Fibroblast of mammary gland (primary cell): ENCODE data around the gene CCT6B.
"Not testable (repeated sequence)": the region's sequence is repeated elsewhere in the genome, so short reads cannot be mapped to it uniquely, and the experiment has no call there.

Experiments
- DNase-seq: peaks from one replicate; pipeline ENCODE4 v3.0.0-alpha.2; 2010; ENCODE audit warnings: low read depth
- H3K4me3 ChIP-seq: 2 replicates; pipeline ENCODE4 v1.5.1; 2011; ENCODE audit warnings: low read depth, mild to moderate bottlenecking, low read length, moderate library complexity; ENCODE audit not compliant: control insufficient read depth
- TF ChIP-seq, protein P1 (sequence below): conservative IDR thresholded peaks from 2 replicates; pipeline ENCODE4 v1.5.1; 2011; ENCODE audit warnings: low read depth, low read length, inconsistent platforms; ENCODE audit not compliant: control insufficient read depth, insufficient read depth

The CCT6B gene

DNA sequence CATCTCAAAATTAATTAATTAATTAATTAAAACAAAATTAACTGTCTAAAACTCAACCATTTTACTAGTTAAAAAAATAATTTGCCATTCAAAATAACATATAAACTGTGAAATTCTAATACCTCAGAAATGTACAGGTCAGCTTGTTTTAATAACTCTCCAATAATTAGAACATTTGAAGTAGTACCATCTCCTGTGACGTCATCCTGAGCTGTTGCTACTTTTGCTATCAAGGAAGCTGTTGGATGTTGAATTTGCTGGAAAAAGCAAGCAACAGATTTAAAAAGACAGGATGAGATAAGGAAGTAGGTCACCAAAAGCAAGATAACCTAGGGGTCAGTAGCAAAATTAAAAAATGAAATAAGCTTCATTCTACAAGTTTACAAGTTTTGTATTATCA is 2.8 kb downstream of the CCT6B start:
- H3K4me3 ChIP-seq, result no peak overlapping the region
- TF ChIP-seq, protein P1, sequence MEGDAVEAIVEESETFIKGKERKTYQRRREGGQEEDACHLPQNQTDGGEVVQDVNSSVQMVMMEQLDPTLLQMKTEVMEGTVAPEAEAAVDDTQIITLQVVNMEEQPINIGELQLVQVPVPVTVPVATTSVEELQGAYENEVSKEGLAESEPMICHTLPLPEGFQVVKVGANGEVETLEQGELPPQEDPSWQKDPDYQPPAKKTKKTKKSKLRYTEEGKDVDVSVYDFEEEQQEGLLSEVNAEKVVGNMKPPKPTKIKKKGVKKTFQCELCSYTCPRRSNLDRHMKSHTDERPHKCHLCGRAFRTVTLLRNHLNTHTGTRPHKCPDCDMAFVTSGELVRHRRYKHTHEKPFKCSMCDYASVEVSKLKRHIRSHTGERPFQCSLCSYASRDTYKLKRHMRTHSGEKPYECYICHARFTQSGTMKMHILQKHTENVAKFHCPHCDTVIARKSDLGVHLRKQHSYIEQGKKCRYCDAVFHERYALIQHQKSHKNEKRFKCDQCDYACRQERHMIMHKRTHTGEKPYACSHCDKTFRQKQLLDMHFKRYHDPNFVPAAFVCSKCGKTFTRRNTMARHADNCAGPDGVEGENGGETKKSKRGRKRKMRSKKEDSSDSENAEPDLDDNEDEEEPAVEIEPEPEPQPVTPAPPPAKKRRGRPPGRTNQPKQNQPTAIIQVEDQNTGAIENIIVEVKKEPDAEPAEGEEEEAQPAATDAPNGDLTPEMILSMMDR, result no peak
- no peak for DNase-seq

DNA sequence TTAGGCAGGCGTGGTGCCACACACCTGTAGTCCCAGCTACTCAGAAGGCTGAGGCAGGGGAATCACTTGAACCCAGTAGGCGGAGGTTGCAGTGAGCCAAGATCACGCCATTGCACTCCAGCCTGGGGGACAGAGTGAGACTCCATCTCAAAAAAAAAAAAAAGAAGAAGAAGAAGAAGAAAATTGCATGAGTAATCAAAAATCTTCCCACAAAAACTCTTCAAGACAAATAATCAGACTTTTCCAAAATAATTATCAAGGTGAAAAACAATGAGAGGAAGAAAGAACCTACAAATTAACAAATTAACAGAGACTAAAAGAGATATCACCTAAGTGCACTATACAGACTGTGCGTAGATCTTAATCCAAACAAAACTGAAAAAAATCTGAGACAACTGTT is 10.5 kb downstream of the CCT6B start:
- DNase-seq, H3K4me3 ChIP-seq: not testable (repeated sequence)

DNA sequence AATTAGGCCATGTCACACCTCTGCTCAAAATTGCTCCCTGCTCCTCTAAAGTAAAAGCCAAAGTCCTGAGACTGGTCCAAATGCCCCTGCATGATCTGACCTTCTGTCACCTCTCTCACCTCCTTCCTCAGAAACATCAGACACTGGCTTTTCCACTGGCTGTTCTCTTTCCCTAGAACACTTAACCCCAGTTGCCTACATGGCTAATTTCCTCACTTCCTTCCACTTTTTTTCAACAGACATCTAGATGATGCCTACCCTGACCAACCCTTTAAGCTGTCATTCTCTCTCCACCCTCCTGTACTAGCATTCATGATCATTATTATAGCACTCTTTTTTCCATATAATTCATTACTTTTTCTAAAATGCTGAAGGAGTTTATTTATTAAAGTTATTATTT is 31.0 kb downstream of the CCT6B start:
- no peak overlapping the region for H3K4me3 ChIP-seq
- no peak for DNase-seq
- TF ChIP-seq, protein P1, result no peak

DNA sequence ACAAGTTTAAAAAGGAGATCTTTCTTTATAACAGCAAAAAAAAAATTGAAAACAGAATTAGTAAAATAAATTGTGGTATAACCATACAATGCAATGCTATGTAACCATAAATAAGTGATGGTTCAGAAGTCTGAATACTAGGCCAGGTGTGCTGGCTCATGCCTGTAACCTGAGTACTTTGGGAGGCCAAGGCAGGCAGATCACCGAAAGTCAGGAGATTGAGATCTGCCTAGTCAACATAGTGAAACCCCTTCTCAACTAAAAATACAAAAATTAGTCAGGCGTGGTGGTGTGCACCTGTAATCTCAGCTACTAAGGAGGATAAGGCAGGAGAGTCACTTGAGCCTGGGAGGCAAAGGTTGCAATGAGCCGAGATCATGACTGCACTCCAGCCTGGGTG is 34.6 kb downstream of the CCT6B start:
- TF ChIP-seq, protein P1, result no peak
- no peak overlapping the region for H3K4me3 ChIP-seq
- no peak for DNase-seq

DNA sequence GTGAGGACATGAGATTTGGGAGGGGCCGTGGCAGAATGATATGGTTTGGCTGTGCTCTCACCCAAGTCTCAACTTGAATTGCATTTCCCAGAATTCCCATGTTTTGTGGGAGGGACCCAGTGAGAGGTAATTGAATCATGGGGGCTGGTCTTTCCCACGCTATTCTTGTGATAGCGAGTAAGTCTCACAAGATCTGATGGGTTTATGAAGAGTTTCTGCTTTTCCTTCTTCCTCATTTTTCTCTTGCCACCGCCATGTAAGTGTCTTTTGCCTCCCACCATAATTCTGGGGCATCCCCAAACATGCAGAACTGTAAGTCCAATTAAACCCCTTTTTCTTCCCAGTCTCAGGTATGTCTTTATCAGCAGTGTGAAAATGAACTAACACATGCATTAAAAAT is 40.6 kb downstream of the CCT6B start:
- TF ChIP-seq, protein P1, result no peak
- DNase-seq, result no peak
- H3K4me3 ChIP-seq, result no peak overlapping the region

DNA sequence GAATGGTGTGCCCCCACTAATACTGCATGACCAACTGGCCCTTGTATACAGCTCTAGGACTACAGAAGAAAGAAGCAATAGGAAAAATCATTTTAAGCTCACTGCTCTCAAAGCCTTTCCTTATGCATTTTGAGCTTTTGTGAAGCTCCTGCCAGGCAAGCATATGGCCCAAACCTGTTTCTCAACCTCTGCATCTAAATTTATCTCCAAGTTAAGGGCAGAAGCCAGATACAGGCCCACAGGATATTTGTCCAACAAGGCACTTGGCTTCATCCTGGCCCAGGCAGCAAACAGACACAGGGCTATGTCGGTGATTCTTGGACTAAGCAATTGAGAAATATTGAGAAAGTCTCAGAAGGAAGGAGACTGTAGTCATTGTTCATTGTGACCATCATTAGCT is 43.9 kb downstream of the CCT6B start:
- no peak for DNase-seq
- TF ChIP-seq, protein P1, result no peak
- no peak overlapping the region for H3K4me3 ChIP-seq

DNA sequence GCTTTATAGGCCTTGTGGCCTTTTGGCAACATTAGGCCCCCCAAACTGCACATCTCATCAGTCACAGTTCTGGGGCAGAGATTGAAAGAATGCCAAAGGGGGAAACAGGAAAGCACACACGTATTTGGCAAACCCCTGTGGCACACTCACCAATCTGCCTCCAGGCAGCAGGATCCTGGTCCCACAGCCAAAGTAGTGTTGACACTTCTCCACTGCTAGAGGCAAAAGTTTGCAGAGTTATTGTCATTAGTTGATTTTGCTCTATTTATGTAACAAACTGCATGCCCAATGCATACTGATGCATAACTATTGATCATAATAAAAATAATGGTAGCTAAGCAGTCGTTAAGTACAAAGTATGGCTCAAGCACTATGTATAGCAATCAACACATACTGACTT is 45.1 kb downstream of the CCT6B start:
- TF ChIP-seq, protein P1, result no peak
- H3K4me3 ChIP-seq, result no peak overlapping the region
- no peak for DNase-seq

DNA sequence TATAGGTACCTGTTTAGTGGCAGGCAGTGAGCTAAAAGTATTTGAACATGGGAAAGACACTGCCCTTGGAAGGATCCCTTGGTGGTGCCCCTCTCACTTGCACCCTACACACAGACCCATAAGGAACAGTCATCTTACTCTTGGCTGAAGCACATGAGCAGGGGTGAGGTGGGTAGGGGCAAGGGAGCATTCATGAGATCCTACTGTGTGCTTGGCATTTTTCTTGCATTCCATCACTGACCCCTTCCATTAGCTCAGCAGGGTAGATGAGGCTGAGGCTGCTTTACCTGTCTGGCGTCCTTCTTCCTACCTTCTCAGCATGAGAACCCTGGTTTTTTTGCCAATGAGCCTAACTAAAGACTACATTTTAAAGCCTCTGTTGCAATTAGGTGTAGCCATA is 48.3 kb downstream of the CCT6B start:
- TF ChIP-seq, protein P1, result no peak
- DNase-seq, result no peak
- no peak overlapping the region for H3K4me3 ChIP-seq
